Ovary (tissue), 9 donors: ENCODE results near the gene ATP8B1. TPM values are rescaled to one million over a fixed set of nuclear protein-coding genes. Genes with fewer than 3 reads are reported as not detected.

Experiments used
- DNase-seq, 5 donors: peaks; one replicate each; pipeline ENCODE4 v3.0.0-alpha.2; 2019 to 2020
- H3K27ac ChIP-seq, 2 donors: fragments of 200-600 bp; one replicate each; pipeline versions ENCODE4 v1.5.1 to v1.8.0; 2019 to 2022
- H3K27me3 ChIP-seq: fragments of 200-600 bp; one replicate; pipeline ENCODE4 v1.8.0; 2022
- H3K36me3 ChIP-seq: fragments of 200-600 bp; sonication (generic); one replicate; pipeline ENCODE4 v1.5.1; 2019
- H3K4me1 ChIP-seq: one replicate; pipeline ENCODE4 v1.8.1; 2013; ENCODE audit warnings: mild to moderate bottlenecking, moderate library complexity; ENCODE audit not compliant: insufficient read depth
- H3K4me3 ChIP-seq: fragments of 200-600 bp; sonication (generic); one replicate; pipeline ENCODE4 v1.5.1; 2017
- H3K9me3 ChIP-seq, 2 donors: fragments of 200-600 bp in 1 of 2; sonication (generic) in 1 of 2; one replicate each; pipeline versions ENCODE4 v1.5.1 to v1.8.1; 2013 to 2019; ENCODE audit warnings: mild to moderate bottlenecking in 1 of 2, moderate library complexity in 1 of 2
- EP300 ChIP-seq: sonication (generic); formaldehyde crosslinking; IDR thresholded peaks from one replicate; pipeline ENCODE4 v1.6.1; 2017; ENCODE audit warnings: antibody characterized with exemption
- POLR2A ChIP-seq: fragments of 450-650 bp; IDR thresholded peaks from one replicate; pipeline ENCODE4 v1.6.1; 2017; ENCODE audit warnings: antibody characterized with exemption, mild to moderate bottlenecking, moderate library complexity
- WGBS, 3 donors: extraction: QIAGEN DNeasy Blood & Tissue Kit in 1 of 3; methylation state at CpG; one replicate each; pipeline versions ENCODE4 v1.1.5 to v1.1.7; 2013 to 2017; 5-methylcytosine and 5-hydroxymethylcytosine counted together
- intact Hi-C, 4 donors: fragments of 100-400 bp; cut with DNase I; formaldehyde crosslinking; loops; one replicate each; pipeline versions ENCODE4 v1.11.0 to v1.15.1; 2022 to 2023
- polyA plus RNA-seq, 2 donors: library from polyadenylated mRNA; stranded (reverse); fragments of 200-250 nt in 1 of 2; fragments of 350-450 nt in 1 of 2; fragmentation: Illumina TruSeq in 1 of 2; extraction: RNeasy Lipid Tissue Mini Kit (QIAGEN cat#74804) in 1 of 2; gene quantifications; one replicate each; pipeline ENCODE4 v1.2.3, GENCODE V29; 2013 to 2014
- total RNA-seq, 7 donors: library from RNA; depleted of rRNA in 2 of 7; stranded (reverse); fragments of >200 nt in 2 of 7; fragmentation: NEBNext Ultra II Directional in 3 of 7; extraction: Animal tissue kit (Norgen Biotek cat#: 25700) in 3 of 7; gene quantifications; one replicate each; pipeline versions ENCODE4 v1.1.0 to v1.2.4, GENCODE V29; 2016 to 2023
- TF ChIP-seq, protein P1 (sequence below), 3 donors: fragments of 450-650 bp in 2 of 3; fragments of 200-600 bp in 1 of 3; IDR thresholded peaks; one replicate each; pipeline versions ENCODE4 v1.5.1 to v1.8.0; 2016 to 2022; ENCODE audit warnings: antibody characterized with exemption in 3 of 3, mild to moderate bottlenecking in 1 of 3
- donor health status: DM: no; HTN: no; CAD: no; lungs with moderate emphysema.
- donor health status: DM: no; HTN: no; CAD: no.
- donor health status: Bipolar disorder and iron deficiency.
- donor health status: DM: yes; HTN: yes; CAD: no.
- donor health status: DM: no; HTN: no; CAD: no.
- donor health status: DM: yes; HTN: yes; CAD: no.

The ATP8B1 gene
- total and polyA plus RNA-seq, 9 donors: 1.4 to 13.2 (median 5.2) TPM

DNA sequence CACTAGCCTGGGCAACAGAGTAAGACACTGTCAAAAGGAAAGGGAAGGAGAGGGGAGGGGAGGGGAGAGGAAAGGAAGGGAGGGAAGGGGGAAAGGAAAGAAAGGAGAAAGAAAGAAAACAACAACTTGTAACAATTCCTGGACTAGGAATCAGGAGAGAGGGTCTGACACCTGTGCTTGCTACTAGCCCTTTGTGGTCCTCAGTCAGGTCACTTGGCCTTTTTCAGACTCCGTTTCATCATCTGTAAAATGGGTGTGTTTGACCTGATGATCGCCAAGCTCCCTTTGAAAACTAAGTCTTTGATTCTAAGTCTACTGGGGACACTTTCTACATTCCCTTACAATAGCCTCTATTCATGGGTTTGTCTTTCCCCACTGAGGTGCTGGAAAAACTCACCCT, 11.4 kb upstream of the ATP8B1 start:
- WGBS, 3 donors: 91 to 97% (median 95%) methylated on average over 2 of the region's 2 CpGs
- TF ChIP-seq, protein P1, sequence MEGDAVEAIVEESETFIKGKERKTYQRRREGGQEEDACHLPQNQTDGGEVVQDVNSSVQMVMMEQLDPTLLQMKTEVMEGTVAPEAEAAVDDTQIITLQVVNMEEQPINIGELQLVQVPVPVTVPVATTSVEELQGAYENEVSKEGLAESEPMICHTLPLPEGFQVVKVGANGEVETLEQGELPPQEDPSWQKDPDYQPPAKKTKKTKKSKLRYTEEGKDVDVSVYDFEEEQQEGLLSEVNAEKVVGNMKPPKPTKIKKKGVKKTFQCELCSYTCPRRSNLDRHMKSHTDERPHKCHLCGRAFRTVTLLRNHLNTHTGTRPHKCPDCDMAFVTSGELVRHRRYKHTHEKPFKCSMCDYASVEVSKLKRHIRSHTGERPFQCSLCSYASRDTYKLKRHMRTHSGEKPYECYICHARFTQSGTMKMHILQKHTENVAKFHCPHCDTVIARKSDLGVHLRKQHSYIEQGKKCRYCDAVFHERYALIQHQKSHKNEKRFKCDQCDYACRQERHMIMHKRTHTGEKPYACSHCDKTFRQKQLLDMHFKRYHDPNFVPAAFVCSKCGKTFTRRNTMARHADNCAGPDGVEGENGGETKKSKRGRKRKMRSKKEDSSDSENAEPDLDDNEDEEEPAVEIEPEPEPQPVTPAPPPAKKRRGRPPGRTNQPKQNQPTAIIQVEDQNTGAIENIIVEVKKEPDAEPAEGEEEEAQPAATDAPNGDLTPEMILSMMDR (IDR thresholded peaks at IDR 0.05): no peak
- Histone ChIP-seq H3K27me3 (no peaks in the 10 kb centered on the region), H3K9me3 (no peaks in the 10 kb centered on the region), H3K4me1 (no peaks in the 10 kb centered on the region), H3K27ac (no peak overlapping the region), H3K36me3 (no peaks in the 10 kb centered on the region), H3K4me3 (no peak overlapping the region)
- intact Hi-C loops: no loop called here
- no peak for DNase-seq

DNA sequence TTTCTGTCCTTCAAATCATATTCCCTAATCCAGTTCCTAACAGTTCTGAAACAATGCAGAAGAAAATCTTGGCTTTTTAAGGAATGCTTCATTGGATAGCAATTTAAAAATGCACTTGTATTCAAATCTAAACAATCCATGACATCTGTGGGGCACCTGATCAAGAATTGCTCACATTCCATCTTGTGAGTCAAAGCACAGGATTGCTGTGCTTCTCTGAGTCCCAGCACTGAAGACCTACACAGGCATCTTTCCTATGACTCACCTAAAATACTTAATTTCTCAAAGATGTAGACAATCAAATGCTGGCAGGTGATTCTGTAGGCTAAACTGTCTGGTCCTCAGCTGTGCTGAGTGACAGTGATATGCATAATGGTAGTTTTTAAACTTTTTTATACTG, 10.1 kb upstream of the ATP8B1 start:
- H3K4me3 ChIP-seq: no peak overlapping the region
- no peaks in the 10 kb centered on the region for H3K36me3 ChIP-seq
- no peaks in the 10 kb centered on the region for H3K27me3 ChIP-seq
- TF ChIP-seq EP300: no peak
- no peak for TF ChIP-seq POLR2A
- TF ChIP-seq, protein P1 (IDR thresholded peaks at IDR 0.05): no peak
- H3K4me1 ChIP-seq: no peaks in the 10 kb centered on the region
- intact Hi-C loops: no loop called here
- no peak for DNase-seq
- H3K9me3 ChIP-seq: no peaks in the 10 kb centered on the region
- H3K27ac ChIP-seq: no peak overlapping the region

DNA sequence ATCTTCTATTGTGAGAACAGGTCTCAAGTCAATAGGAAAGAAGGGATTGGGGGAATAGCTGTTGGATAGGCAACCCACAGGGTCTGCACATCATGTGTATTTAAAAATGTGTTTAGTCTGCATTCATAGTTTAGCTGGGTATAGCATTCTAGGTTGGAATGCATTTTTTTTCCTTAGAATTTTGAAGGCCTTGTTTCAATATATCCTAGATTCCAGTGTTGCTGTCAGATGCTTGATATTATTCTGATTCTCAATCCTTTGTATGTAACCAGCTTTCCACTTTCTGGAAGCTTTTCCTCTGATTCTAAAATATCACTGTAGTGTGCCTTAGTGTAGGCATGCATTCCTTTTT, 9.0 kb upstream of the ATP8B1 start:
- intact Hi-C loops: no loop called here

DNA sequence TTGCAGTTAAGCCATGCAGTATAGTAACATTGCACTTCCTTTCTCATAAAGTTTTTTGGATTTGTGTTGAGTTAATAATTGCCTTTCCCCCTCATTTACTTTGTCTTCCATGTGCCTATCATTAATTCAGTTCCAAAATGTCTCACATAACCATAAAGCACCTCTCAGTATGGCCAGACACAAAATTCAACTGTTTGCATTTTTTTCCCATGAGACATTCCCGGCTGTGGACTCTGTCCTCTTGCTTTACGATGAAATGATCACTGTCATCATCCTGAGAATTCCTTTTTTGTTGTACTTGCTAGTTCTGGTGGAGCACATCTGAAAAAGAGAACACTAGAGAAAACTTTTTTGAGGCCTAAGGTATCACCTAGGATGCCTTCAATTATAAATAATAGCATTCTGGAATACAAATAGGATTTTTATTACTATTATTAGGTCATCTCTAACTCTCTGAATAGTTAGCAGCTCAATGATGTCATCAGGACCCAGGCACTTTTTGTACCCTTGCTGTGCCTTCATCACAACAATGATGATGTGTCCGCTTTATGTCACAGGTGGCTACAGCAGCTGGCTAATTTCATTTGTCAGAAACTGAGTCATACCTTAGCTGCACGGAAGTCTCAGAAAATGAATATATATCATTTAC, 8.5 kb upstream of the ATP8B1 start:
- WGBS, 3 donors: 72 to 93% (median 91%) methylated on average over 4 of the region's 4 CpGs
- no peaks in the 10 kb centered on the region for H3K36me3 ChIP-seq
- no peak overlapping the region for H3K27ac ChIP-seq
- no peak for DNase-seq
- no peak for TF ChIP-seq EP300
- no peak for TF ChIP-seq POLR2A
- TF ChIP-seq, protein P1 (IDR thresholded peaks at IDR 0.05): no peak
- no peaks in the 10 kb centered on the region for H3K9me3 ChIP-seq
- intact Hi-C loops: no loop called here
- H3K4me1 ChIP-seq: peaks cover 2% of the 10 kb centered on the region
- H3K4me3 ChIP-seq: no peak overlapping the region
- no peaks in the 10 kb centered on the region for H3K27me3 ChIP-seq

More for the DNA sequence above, 9.0 kb upstream of the ATP8B1 start:
- Histone ChIP-seq H3K4me3 (no peak overlapping the region), H3K9me3 (no peaks in the 10 kb centered on the region), H3K27me3 (no peaks in the 10 kb centered on the region), H3K36me3 (no peaks in the 10 kb centered on the region), H3K4me1 (no peaks in the 10 kb centered on the region), H3K27ac (no peak overlapping the region)
- DNase-seq: no peak
- TF ChIP-seq EP300: no peak
- TF ChIP-seq, protein P1 (IDR thresholded peaks at IDR 0.05): no peak
- no peak for TF ChIP-seq POLR2A

DNA sequence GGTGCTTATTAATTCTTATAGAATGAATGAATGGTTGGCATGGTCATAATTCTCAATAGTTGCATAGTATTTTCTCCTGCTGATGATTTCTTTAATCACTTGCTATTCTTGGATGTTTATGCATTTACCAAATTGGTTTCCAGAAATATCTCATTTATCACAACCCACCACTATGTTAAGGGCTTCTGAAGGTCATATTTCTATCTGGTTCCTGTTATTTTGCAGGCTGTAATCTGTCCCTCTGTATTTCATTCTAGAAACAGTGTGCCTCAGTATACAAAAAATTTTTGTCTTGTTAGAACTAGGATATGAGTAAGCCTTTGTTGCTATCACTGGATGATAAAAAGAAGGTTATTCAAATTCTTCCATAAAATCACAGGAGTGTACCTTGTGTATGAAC, 6.1 kb upstream of the ATP8B1 start:
- intact Hi-C loops: no loop called here
- Histone ChIP-seq H3K4me3 (no peak overlapping the region), H3K36me3 (no peaks in the 10 kb centered on the region), H3K27me3 (no peaks in the 10 kb centered on the region), H3K27ac (no peak overlapping the region), H3K9me3 (no peaks in the 10 kb centered on the region), H3K4me1 (peaks cover 2% of the 10 kb centered on the region)
- no peak for DNase-seq
- TF ChIP-seq POLR2A (no peak), EP300 (no peak)
- TF ChIP-seq, protein P1 (IDR thresholded peaks at IDR 0.05): no peak
